ENCODE measurements around the gene RIIAD1.

DNA sequence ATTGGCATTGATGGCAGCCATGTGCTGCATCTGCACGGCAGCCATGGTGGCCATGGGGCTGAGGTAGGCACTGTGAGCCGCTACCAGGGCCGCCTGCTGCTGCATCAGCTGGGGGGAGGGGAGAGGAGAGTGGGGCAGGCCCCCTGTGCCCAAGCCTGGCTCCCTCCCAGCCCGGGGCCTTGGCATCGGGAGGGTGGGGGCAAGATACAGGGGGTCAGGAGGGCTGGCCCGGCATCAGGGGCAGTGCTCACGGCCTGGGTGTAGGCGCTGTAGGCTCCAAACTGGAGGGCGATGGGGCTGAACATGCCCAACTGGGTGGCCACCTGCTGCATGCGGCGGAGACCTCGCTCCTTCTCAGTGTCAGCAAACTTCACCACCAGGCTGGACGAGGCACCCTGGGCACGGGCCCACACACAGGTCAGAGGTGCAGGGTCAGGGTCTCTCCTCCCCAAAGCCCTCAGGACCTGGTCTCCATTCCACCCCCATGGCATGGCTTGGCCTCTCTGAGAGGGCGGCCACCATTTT is 13.7 kb upstream of the RIIAD1 start:
- TF ChIP-seq, protein P1, sequence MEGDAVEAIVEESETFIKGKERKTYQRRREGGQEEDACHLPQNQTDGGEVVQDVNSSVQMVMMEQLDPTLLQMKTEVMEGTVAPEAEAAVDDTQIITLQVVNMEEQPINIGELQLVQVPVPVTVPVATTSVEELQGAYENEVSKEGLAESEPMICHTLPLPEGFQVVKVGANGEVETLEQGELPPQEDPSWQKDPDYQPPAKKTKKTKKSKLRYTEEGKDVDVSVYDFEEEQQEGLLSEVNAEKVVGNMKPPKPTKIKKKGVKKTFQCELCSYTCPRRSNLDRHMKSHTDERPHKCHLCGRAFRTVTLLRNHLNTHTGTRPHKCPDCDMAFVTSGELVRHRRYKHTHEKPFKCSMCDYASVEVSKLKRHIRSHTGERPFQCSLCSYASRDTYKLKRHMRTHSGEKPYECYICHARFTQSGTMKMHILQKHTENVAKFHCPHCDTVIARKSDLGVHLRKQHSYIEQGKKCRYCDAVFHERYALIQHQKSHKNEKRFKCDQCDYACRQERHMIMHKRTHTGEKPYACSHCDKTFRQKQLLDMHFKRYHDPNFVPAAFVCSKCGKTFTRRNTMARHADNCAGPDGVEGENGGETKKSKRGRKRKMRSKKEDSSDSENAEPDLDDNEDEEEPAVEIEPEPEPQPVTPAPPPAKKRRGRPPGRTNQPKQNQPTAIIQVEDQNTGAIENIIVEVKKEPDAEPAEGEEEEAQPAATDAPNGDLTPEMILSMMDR (IDR thresholded peaks at IDR 0.05), result no peak
- no peak for TF ChIP-seq POLR2A (IDR thresholded peaks at IDR 0.05)
- TF ChIP-seq POLR2AphosphoS5 (IDR thresholded peaks at IDR 0.05), result no peak
